Stimulated activated CD8-positive, alpha-beta memory T cell treated with anti-CD3 and anti-CD28 coated beads, Interleukin-7, amount 100 ng/mL, for 24 hours (primary cell): Measurements from ENCODE around the gene SAC3D1.
A peak's percentile ranks its signal among the peaks of the same experiment; 100 is the strongest.

Experiments used
- DNase-seq: peaks from one replicate; pipeline ENCODE4 v3.0.0-alpha.2; 2020; ENCODE audit warnings: low read depth

Gene SAC3D1

DNA sequence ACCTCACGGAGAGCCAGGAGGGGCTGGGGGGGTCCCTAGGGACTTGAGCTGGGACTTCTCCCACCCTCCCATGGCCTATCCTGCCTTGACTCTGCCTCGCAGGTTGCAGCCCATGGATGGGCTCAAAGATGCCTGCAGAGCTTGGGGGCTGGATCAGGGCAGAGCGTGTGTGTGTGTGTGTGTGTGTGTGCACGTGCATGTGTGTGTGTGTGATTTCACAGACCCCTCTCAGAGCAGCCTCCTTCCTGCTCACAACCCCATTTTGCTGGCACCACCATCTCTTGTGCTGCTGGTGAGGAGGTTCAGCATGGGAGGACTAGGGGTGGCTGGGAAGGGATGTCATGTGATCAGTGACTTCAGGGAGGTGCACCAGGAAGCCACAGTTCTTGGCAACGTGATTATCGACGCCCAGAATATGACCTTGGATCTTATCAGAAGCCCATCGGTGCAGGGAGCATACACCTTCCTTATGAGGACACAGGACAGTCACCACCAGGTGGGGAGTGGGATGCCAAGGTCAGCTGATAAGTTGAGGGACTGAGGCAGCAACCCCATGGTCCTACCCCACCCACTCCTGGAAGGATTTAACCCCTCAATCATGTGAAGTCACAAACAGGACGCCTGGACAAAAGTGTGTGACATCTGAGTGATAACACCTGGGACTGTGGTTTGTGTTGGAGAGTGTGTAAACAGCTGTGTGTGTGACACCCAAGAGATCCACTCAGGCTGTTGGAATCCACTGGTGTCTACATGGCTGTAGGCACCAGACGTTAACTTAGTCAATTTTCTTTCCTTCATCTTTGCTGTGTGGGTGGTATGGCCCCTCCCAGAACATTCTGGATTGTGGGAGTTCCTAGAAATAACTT, 19.2 kb downstream of the SAC3D1 start:
- no peak for DNase-seq

DNA sequence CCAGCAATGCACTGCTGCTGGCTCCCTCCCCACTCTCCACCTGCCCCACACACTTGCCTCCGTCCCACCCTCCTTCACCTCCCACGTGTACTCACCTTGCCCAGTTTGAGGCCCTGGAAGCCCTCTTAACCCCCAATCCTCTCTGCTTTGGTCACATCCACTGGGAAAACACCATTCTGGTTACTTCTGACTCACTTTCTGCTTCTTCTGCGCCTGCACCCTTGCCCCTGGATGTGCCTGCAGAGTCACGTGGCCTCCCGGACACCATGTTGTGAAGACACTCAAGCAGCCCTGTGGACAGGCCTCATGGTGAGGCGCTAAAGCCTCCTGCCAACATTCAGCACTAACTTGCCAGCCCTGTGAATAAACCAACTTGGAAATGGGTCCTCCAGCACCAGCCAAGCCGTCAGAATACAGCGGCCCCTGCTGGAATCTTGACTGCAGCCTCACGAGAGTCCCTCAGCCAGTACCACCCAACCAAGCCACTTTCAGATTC, 20.0 kb downstream of the SAC3D1 start:
- DNase-seq, result no peak

DNA sequence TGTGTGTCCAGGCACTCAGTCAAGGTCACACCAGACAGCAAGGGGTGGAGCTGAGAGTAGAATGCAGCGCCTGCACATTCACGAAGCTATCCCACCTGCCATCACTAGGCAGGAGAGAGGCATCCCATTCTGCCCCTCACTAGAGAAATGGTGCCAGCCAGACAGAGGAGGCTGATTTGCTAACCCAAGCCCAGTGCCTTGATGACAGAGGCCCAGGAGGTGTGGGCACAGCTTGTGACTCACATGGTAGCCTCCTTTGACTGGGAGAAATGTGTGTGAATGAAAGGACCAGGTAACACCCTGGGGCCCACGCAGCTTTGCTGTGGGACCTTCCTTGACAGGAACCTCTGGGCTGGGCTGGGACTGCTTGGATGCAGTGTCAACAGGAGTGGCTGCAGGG, 22.5 kb downstream of the SAC3D1 start:
- no peak for DNase-seq

DNA sequence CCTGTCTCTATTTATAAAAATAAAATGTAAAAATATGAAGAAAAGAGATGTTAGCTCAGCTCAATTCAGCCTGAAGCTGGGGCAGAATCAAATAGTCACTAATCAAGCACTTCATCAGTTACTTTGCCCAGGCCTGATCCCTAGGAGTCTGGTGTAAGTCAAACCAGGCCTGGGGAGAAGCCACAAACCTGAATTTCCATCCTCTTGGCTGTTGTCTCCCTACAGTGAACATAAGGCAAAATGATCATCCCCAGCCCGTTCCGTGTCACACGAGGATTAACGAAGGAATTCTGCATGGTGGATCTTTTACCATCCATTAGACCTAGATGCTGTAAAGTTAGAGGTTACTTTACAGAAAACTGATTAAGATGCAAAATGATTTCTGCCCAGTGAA, 23.8 kb downstream of the SAC3D1 start:
- no peak for DNase-seq

DNA sequence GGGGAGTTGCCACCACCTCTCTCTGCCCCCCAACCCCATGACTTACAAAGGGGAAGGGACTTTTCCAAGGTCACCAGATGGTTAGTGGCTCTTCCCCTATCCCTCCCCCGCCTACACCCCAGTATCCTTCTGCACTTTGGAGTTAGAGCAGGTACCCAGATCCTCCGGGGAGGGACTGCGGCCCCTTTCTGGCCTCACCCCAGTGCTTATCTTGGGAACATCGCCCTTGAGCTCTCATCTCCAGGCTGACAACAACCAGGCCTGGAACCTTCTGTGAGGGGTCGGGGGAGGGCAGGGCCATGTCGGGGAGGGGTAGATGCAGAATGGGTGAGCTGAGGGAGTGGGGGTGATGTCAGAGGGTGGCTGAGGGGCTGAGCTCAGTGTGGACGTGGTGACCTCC, 24.8 kb downstream of the SAC3D1 start:
- no peak for DNase-seq

DNA sequence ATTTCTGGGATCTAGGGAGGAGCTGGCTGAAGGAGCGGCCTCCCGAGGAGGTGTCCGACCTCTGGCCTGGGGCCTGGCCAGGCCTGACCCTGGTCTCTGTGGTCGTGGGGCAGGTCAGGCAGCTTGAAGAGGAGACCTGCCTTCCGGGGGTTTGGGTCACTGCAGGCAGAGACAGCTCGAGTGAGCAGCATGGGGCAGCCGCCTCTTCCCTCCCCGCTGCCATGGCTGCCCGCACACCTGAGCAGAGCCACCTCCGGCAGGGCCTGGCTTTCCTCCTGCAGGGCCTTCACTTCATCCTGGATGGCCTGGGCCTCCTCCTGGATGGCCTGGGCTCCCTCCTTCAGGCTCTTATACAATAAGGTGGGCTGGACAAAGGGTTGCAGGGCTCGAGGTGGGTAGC, 25.3 kb downstream of the SAC3D1 start:
- DNase-seq, result no peak

DNA sequence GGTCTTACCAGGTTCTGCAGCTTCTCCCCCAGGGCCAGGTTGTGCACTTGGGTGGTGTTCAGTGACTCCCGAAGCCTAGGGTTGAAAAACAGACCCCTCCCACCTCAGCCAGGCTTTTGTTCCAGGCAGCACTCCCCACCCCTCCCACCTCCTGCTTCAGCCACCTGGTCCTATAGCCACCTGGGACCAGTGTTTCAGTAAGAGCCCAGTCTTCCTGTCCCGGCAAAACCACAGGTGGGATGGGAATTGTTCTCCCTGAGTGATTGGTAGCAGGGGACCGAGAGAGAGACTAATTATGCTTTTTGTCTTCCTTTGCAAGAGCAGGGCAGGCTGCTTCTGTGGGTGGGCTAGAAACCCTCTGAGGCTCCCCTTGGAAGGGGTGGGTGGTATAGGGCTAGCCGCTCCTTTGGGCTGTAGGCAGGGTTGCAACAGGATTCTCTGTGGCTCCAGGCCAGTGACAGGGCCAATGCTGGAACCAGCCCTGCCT, 25.8 kb downstream of the SAC3D1 start:
- DNase-seq, result no peak

DNA sequence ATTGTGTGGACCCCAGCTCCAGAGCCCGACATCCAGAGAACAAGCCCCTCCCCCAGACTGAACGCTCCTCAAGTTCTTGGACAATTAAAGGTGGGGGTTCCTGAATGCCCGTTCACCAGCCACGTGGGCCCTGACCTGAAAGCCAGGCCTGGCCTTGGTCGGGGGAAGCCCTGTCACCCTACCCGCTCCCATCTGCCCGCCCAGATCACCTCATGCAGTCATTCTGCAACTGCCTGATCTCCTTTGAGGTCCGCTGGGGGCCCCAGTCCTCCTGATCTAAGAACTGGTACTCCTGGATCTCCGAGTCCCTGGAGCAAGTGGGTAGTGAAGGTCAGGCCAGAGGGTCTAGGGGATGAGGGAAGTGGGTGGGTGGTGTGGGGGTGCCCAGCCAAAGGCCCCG, 26.4 kb downstream of the SAC3D1 start:
- no peak for DNase-seq

DNA sequence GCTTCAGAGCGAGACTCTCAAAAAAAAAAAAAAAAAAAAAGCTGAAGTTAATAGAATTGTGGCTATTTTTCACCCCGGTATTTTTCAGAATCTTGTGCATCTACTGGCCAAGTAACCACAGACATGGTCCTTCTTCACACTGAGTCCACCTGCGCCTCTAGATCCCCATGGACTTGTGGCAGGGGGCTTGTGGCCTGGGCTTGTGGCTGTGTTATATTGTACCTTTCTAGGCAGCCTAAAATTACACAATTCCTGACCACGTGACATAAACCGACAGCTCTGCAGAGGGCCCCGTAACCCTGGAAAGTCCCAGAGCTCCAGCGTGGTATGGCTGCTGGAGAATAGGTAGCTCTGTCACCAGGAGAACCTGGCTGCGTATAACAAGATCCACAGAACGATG, 28.2 kb downstream of the SAC3D1 start:
- no peak for DNase-seq

DNA sequence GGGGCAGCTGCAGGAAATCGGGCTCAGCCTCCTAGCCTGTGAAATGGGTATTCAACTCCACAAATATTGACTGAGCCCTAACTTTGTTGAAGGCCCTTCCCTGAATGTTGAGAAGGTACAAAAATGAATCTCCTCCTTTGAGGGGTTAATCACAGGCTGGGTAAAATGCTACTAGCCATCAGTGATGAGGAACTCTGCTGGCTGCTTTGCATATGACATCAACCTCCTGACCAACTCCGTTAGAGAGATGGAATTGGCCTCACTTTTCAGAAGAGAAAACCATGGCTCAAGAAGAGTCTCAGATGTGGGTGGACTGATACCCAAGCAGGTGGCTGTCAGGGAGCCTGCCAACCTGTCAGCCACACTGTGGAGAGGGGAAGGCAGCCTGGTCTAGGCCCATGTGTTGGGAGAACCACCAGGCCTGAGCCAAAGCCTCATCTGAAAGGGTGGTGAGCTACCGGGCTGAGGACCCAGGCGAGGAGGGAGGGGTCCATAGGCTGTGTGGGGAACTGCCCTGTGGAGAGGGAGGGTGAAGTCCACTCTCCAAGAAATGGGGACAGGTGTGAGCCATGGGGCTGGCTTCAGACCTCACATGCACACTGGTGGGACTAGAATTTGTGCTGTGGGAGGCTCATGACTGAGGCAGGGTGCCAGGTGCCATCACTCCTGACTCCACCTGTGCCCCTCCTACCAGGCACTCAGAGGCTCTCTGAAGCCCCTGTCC, 31.1 kb downstream of the SAC3D1 start:
- no peak for DNase-seq

DNA sequence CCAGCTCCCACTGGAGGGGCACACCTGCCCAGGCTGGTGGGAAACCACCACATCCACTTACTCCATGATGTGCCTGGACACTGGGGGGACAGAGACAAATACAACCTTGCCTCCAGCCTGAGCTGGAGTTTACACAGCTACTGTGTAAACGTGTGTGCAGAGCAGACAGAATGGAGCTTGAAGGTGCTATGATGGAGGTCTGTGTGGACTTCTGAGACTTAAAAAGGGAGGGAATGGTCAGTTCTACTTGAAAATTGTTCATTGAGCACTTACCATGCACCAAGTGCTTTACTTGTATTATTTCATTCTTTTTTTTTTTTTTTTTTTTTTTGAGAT, 31.6 kb downstream of the SAC3D1 start:
- no peak for DNase-seq

DNA sequence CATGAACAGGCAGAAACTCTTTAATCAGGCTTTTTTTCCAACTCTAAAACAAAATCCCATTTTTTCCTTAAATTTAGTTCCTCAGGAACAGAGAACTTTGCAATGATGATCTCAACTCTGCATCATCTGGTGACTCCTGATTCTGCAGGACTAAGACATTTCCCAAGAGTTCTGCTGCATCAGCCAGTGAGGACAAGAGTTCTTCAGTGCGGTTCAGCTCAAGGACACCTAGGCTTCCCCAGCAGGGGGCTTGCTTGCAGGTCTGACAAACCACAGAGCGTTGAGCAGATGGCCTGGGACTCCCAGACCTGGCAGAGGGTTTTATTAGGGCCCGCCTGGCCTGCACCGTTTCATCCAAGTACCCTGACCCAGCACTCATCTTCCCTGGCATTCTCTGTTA, 36.4 kb downstream of the SAC3D1 start:
- DNase-seq, result no peak

DNA sequence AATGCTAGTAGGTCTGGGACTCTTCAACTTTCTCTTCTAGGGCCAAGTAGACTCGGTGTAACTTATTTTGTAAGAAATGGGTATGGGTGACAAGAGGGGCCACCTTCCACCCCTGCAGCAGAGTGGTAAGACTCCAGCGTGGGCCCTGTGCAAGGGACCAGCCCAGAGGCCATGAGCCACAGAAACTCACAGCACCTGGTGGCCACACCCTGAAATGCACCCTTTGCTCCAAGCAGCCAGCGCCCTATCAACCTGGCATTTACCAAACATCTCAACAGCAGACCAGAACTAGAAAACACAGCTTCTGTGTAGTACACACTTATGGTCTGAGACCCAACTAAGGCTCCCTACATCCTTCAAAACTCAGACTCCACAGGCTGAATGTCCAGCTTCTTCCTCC, 37.1 kb downstream of the SAC3D1 start:
- peak; percentile 40 for DNase-seq

DNA sequence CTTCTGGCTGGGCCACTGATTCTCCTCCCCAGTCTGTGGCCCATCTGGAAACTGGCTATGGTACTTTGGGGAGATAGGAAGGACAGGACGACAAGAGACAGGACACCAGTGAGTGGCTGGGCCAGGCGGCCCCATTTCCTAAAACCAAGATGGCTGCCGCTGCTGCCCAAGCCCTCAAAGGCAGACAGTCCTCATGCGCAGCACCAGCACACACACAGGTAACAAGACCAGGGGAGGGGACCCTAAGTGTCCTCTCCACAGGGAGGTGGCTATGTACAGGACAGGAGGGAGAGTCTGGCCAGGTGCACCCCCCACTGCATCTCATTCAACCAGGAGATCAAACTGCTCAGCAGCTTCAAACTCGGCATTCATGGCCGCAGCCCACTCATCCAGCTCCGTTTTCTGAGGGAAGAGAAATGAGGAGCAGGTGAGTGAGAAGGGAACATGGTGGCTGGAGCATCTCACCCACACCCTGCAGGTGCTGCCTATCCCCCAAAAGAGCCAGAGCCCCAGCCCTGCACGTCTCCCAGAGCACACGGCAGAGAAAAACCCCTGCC, 37.9 kb downstream of the SAC3D1 start:
- no peak for DNase-seq

DNA sequence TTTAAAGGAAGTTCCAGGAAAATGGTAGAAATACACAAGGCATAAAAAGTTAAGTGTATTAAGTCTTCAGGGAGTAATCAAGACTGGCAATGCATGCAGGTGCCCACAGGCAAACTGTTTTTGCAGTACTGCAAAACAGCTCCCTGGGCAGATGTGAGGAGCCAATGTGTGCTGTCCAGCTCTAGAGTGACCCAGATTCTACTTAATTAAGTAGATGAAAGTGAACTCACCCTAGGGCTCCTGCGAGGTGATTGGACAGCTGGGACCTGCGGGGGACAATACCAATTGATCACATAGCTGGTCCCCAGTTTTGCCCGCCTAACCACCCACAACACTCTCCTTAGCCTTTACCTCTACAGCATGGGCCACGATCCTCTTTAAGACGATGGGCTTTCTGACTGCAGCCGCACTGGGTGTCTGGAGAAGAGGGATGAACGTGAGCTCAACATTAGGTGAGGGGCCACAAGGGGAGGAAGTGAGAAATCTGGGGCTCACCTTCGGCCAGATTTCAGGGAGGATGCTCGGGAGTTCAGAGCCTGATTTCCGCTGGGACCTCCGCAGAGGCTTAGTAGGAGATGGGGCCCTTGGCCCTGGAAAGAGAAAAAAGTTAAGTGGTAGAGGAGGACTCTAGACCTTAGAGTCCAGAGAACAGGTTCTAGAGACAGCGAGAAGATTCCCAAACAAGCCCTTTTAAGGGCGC, 42.3 kb downstream of the SAC3D1 start:
- no peak for DNase-seq

DNA sequence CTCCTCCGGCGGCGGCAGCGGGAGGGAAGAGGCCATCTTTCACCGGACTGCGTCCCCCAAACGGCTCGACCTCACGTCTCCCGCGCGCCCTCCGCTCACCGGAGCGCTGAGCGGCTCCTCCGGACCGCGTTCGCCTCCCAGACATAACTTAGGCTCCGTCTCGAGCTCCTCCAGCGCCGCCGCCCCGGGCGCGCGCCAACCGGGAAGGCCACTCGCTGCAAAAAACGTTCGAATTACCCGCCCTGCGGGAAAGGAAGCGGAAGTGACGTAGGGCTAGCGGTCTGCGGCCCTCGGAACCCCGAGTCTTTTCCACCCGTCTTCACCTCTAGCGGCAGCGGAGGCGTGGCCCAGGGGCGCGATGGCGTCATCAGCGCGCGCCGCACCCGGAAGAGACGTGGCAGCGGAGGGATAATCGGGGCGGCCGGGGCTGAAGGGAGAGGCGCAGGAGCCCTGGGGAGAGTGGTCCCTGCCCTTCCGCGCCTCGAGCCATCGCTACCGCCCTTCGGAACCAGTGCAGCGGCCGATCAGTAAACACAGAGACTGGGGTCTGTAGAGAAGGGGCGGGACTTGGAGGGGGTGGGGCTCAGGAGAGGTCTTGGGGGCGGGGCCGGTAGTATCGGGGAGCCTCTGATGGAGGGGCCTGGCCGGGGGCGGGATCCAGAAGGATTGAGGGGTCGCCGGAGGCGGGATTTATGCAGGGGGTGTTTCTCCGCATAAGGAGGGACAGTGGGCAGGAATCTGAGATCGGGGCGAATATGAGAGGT, 43.0 kb downstream of the SAC3D1 start, which contains the start of the genes CDCA5 and ZFPL1:
TSS of gene CDCA5 (minus strand) at position 207 of the 764 bp plus-strand sequence. CDS start at position 145, 62 bp downstream.
TSS of gene ZFPL1 (plus strand) at position 389 of the 764 bp plus-strand sequence. CDS start 477 bp downstream, outside the sequence.
- peak; percentile 93 for DNase-seq

DNA sequence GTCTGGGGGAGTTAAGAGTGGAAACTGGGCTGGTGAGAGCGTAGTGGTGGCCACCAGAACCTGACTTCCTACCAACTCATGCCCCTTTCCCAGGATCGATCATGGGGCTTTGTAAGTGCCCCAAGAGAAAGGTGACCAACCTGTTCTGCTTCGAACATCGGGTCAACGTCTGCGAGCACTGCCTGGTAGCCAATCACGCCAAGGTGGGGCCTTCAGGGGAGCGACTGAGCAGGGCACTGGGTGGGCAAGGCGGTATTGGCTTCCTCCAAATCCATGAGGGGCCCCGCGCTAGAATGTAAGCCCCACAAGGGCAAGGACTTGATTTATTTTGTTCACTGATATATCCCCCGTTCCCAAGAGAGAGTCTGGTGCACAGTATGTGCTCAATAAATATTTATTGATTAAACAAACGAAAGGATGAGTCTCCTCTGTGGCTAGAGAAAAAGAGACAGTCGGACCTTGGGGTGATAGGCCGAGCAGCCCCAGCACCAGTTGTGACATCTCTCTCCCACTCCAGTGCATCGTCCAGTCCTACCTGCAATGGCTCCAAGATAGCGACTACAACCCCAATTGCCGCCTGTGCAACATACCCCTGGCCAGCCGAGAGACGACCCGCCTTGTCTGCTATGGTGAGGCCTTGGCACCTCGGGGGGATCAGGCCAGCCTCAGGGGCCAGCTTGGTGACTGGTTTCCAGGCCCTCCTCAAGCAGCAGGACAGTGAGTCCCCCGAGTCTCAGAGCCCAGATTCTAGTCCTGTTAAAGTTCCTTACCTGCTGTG, 43.8 kb downstream of the SAC3D1 start:
- DNase-seq, result no peak

DNA sequence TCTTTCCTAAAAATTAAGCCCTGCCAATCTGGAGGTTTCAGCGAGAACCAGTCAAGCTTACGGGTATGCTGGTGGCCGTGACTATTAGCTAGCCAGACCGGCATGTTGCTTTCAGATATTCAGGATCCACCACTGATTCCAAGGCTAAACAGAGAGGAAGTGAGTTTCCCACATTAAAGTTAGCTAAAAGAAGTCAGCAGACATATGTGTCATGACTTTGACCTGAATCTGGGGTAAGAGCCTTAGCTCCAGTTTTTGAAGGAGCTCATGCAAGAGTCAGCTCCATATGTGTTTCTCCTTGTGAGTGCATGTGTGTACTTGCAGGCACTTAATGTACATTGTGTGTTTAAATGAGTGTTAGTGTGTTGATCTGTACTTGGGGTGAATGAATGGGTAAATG, 44.4 kb downstream of the SAC3D1 start:
- no peak for DNase-seq

DNA sequence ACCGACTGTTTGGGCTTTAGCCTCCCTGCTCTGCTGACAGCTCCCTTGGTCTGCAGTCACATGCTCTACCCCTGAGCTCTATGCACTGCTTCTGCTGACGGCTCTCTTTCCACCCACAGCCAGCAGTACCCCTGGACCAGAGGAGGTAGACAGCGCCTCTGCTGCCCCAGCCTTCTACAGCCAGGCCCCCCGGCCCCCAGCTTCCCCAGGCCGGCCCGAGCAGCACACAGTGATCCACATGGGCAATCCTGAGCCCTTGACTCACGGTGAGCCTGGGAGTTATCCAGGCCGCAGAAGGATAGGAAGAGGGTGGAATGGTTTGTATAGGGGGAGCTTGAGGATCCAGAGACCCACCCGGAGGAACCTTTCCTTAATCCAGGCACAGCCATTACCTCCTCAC, 45.8 kb downstream of the SAC3D1 start:
- no peak for DNase-seq

DNA sequence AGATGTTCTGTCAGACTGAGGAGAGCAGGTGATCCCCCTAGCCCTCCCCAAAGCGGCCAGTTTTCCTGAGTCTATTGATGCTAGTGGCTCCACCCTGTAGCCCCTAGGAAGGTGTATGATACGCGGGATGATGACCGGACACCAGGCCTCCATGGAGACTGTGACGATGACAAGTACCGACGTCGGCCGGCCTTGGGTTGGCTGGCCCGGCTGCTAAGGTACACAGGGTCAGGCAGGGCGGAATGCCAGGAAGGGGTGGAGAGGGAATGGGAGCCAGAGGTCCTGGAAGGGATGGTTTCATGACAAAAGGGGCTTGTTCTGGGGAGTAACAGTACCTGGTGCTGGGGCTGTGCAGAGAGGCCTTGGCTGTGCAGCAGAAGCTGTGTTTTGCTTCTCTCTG, 46.2 kb downstream of the SAC3D1 start:
- no peak for DNase-seq

DNA sequence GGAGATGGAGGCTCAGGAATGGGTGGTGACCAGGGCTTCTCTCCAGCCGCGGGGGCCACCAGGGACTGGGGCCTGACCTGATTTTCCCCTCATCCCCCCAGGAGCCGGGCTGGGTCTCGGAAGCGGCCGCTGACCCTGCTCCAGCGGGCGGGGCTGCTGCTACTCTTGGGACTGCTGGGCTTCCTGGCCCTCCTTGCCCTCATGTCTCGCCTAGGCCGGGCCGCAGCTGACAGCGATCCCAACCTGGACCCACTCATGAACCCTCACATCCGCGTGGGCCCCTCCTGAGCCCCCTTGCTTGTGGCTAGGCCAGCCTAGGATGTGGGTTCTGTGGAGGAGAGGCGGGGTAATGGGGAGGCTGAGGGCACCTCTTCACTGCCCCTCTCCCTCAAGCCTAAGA, 46.8 kb downstream of the SAC3D1 start:
- DNase-seq, result no peak
